Fibroblast of lung (primary cell): ENCODE measurements around the gene COQ8B. TPM values are rescaled to one million over a fixed set of nuclear protein-coding genes. Genes with fewer than 3 reads are reported as not detected.

Experiments used
- DNase-seq, 2 donors: peaks; one replicate each; pipeline versions ENCODE4 v3.0.0 to v3.0.0-alpha.2; 2010; ENCODE audit warnings: low read depth in 2 of 2
- H2AFZ ChIP-seq: 2 replicates; pipeline ENCODE4 v1.5.1; 2012; ENCODE audit warnings: low read length, control low read depth, inconsistent platforms
- H3K27ac ChIP-seq: 2 replicates; pipeline ENCODE4 v1.5.1; 2011; ENCODE audit warnings: low read length, control low read depth; ENCODE audit not compliant: insufficient read depth
- H3K27me3 ChIP-seq: 2 replicates; pipeline ENCODE4 v1.5.1; 2011; ENCODE audit warnings: mild to moderate bottlenecking, low read length; ENCODE audit not compliant: control insufficient read depth, insufficient read depth
- H3K36me3 ChIP-seq: 2 replicates; pipeline ENCODE4 v1.5.1; 2011; ENCODE audit warnings: low read length; ENCODE audit not compliant: control insufficient read depth, insufficient read depth
- H3K4me1 ChIP-seq: 2 replicates; pipeline ENCODE4 v1.5.1; 2011; ENCODE audit warnings: low read length; ENCODE audit not compliant: control insufficient read depth, insufficient read depth; ENCODE audit errors: extremely low read depth
- H3K4me2 ChIP-seq: 2 replicates; pipeline ENCODE4 v1.5.1; 2011; ENCODE audit warnings: low read length, control low read depth; ENCODE audit not compliant: insufficient read depth; ENCODE audit errors: extremely low read depth
- H3K4me3 ChIP-seq, 4 experiments: fragments of 200-600 bp in 1 of 4; sonication (generic) in 1 of 4; replicated peaks in 1 of 4; 2 replicates each; pipeline ENCODE4 v1.5.1; 2011 to 2016; ENCODE audit warnings: low read length in 4 of 4, low read depth in 3 of 4, mild to moderate bottlenecking in 3 of 4, control low read depth in 2 of 4, inconsistent platforms in 1 of 4, mixed read lengths in 1 of 4; ENCODE audit not compliant: insufficient read depth in 1 of 4; ENCODE audit errors: control extremely low read depth in 1 of 4
- H3K79me2 ChIP-seq: 2 replicates; pipeline ENCODE4 v1.5.1; 2012; ENCODE audit warnings: mild to moderate bottlenecking, low read length, inconsistent platforms; ENCODE audit not compliant: control insufficient read depth, insufficient read depth
- H3K9ac ChIP-seq: 2 replicates; pipeline ENCODE4 v1.5.1; 2011; ENCODE audit warnings: mild to moderate bottlenecking, low read length, control low read depth; ENCODE audit not compliant: insufficient read depth
- H3K9me3 ChIP-seq: 2 replicates; pipeline ENCODE4 v1.5.1; 2012; ENCODE audit warnings: low read depth, low read length; ENCODE audit not compliant: control insufficient read depth, insufficient read depth
- H4K20me1 ChIP-seq: 2 replicates; pipeline ENCODE4 v1.5.1; 2011; ENCODE audit warnings: low read length; ENCODE audit not compliant: control insufficient read depth, insufficient read depth; ENCODE audit errors: extremely low read depth
- CTCF ChIP-seq, 2 donors: IDR thresholded peaks in 1 of 2; conservative IDR thresholded peaks in 1 of 2; 1 replicate in 1 of 2; 2 replicates in 1 of 2; pipeline ENCODE4 v1.5.1; 2011 to 2012; ENCODE audit warnings: low read length in 2 of 2, control low read depth in 1 of 2, inconsistent platforms in 1 of 2, low read depth in 1 of 2, mild to moderate bottlenecking in 1 of 2
- EZH2 ChIP-seq: IDR thresholded peaks from 2 replicates; pipeline ENCODE4 v1.5.1; 2012; ENCODE audit warnings: low read length, control low read depth, mild to moderate bottlenecking; ENCODE audit errors: missing control alignments
- polyA plus RNA-seq, 2 donors: library from polyadenylated mRNA; depleted of rRNA in 1 of 2; stranded (reverse) in 1 of 2; unstranded in 1 of 2; fragments of >200 nt; gene quantifications; 2 replicates each; pipeline ENCODE4 v1.2.1, GENCODE V29; 2011 to 2012; ENCODE audit warnings: missing spikeins in 1 of 2
- total RNA-seq: library from RNA; depleted of rRNA; stranded (reverse); fragments of >200 nt; gene quantifications from 2 replicates; pipeline ENCODE4 v1.2.1, GENCODE V29; 2014

Gene COQ8B
- total and polyA plus RNA-seq, 2 donors (not counting 1 experiment from before 2014, with no cell fraction given) = 13.7 to 43.4 TPM

GRCh38 chr19:40673397-40673796, 43.3 kb downstream of the COQ8B start:
- no peaks in the 10 kb centered on the region for H3K9me3 ChIP-seq
- peaks cover 57% of the 10 kb centered on the region for H3K36me3 ChIP-seq
- H2AFZ ChIP-seq = no peak overlapping the region
- no peaks in the 10 kb centered on the region for H3K4me1 ChIP-seq
- H4K20me1 ChIP-seq = no peaks in the 10 kb centered on the region
- no peak overlapping the region for H3K9ac ChIP-seq
- H3K27me3 ChIP-seq = no peaks in the 10 kb centered on the region
- no peak for TF ChIP-seq CTCF (conservative IDR thresholded peaks at IDR 0.05 in 1 of 2, IDR thresholded peaks at IDR 0.05 in 1 of 2; ENCODE audit: low read depth in 1 of 2, low read length in 2 of 2)
- TF ChIP-seq EZH2 = no peak
- no peak overlapping the region for H3K4me3 ChIP-seq
- no peak for DNase-seq
- H3K27ac ChIP-seq = no peak overlapping the region
- H3K79me2 ChIP-seq = no peaks in the 10 kb centered on the region
- no peak overlapping the region for H3K4me2 ChIP-seq

GRCh38 chr19:40672573-40673299, 44.0 kb downstream of the COQ8B start:
- TF ChIP-seq CTCF (conservative IDR thresholded peaks at IDR 0.05 in 1 of 2, IDR thresholded peaks at IDR 0.05 in 1 of 2; ENCODE audit: low read depth in 1 of 2, low read length in 2 of 2) (no peak), EZH2 (no peak)
- H3K9ac ChIP-seq = no peak overlapping the region
- H3K4me3 ChIP-seq = no peak overlapping the region
- H3K27me3 ChIP-seq = no peaks in the 10 kb centered on the region
- H3K4me1 ChIP-seq = no peaks in the 10 kb centered on the region
- no peak overlapping the region for H3K4me2 ChIP-seq
- H3K9me3 ChIP-seq = no peaks in the 10 kb centered on the region
- peaks cover 59% of the 10 kb centered on the region for H3K36me3 ChIP-seq
- no peak overlapping the region for H3K27ac ChIP-seq
- no peak overlapping the region for H2AFZ ChIP-seq
- H4K20me1 ChIP-seq = no peaks in the 10 kb centered on the region
- no peaks in the 10 kb centered on the region for H3K79me2 ChIP-seq
- no peak for DNase-seq

GRCh38 chr19:40672038-40672437, 44.6 kb downstream of the COQ8B start:
- Histone ChIP-seq H3K9ac (no peak overlapping the region), H3K4me3 (no peak overlapping the region), H3K36me3 (peaks cover 64% of the 10 kb centered on the region), H3K4me2 (no peak overlapping the region), H3K79me2 (no peaks in the 10 kb centered on the region), H3K27ac (no peak overlapping the region), H4K20me1 (no peaks in the 10 kb centered on the region), H3K27me3 (no peaks in the 10 kb centered on the region), H3K4me1 (no peaks in the 10 kb centered on the region), H3K9me3 (no peaks in the 10 kb centered on the region), H2AFZ (no peak overlapping the region)
- TF ChIP-seq EZH2 (no peak), CTCF (conservative IDR thresholded peaks at IDR 0.05 in 1 of 2, IDR thresholded peaks at IDR 0.05 in 1 of 2; ENCODE audit: low read depth in 1 of 2, low read length in 2 of 2) (no peak)
- DNase-seq = no peak
